ENCODE data around the gene ARHGAP20.

DNA sequence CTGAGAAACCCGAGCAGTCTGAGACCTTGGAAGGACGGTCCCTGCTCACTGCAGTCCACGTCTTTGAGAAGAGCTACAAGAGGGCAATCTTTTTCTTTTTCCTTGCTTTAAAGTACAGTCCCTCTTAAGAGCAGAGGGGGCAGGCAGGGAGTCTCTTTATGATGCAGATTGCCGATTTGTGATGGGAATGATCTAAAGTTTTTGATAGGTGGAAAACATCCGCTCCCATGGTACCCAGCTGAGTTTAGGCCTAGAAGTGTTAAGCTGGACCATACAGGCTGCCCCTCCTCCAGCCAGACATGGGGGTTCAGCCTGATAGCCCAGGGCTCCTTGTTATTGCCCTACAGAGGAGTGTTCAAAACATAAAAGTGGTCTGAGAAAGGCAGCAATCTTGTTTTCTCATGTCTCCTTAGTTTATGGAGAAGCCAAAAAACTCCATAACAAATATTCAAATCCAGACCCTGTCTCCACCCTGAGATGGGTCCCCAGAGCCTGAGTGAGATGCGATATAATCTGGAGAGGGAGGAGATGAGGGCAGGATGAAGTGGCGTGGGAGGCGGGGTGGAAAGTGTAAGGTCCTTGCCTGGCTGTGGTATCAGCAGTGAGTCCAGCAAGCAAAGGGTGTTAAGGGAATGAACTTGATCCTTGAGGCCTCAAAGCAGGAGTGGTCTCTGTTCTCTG, 147.4 kb downstream of the ARHGAP20 start:
- TF ChIP-seq EZH2 (optimal IDR thresholded peaks at IDR 0.05; ENCODE audit: low read depth, low read length): no peak
- TF ChIP-seq CTCF (IDR thresholded peaks at IDR 0.05; ENCODE audit: low read length): no peak
- no peak for TF ChIP-seq EZH2phosphoT487 (IDR thresholded peaks at IDR 0.05; ENCODE audit: low read length)
